GM12878 (cell line): Measurements from ENCODE around the gene SLC35B4. TPM values are rescaled to one million over a fixed set of nuclear protein-coding genes. Genes with fewer than 3 reads are reported as not detected.

Experiments
- CBX3 ChIP-seq: fragments of 200-600 bp; sonication (generic); IDR thresholded peaks from 2 replicates; pipeline ENCODE4 v1.6.1; 2016; ENCODE audit warnings: low read depth, borderline replicate concordance
- CHD1 ChIP-seq: IDR thresholded peaks from 2 replicates; pipeline ENCODE4 v1.6.1; 2012; ENCODE audit warnings: low read depth, low read length, improper control_type of control experiment
- HCFC1 ChIP-seq: fragments of 150-350 bp; IDR thresholded peaks from 2 replicates; pipeline ENCODE4 v1.6.1; 2014; ENCODE audit warnings: low read length
- IRF3 ChIP-seq: fragments of 450-650 bp; IDR thresholded peaks from 2 replicates; pipeline ENCODE4 v1.6.1; 2014; ENCODE audit warnings: mild to moderate bottlenecking
- MAX ChIP-seq: IDR thresholded peaks from 2 replicates; pipeline ENCODE4 v1.6.1; 2012; ENCODE audit warnings: low read depth, low read length, improper control_type of control experiment
- MYC ChIP-seq: IDR thresholded peaks from 2 replicates; pipeline ENCODE4 v1.6.1; 2011; ENCODE audit warnings: mild to moderate bottlenecking, low read length, moderate library complexity, inconsistent platforms; ENCODE audit not compliant: insufficient read depth, insufficient replicate concordance, insufficient read length, severe bottlenecking
- NBN ChIP-seq: fragments of 450-650 bp; IDR thresholded peaks from 2 replicates; pipeline ENCODE4 v1.6.1; 2016
- NFXL1 ChIP-seq: fragments of 450-650 bp; IDR thresholded peaks from 2 replicates; pipeline ENCODE4 v1.6.1; 2017; ENCODE audit warnings: antibody characterized with exemption, mild to moderate bottlenecking, borderline replicate concordance
- NR2C2 ChIP-seq: IDR thresholded peaks from 2 replicates; pipeline ENCODE4 v1.6.1; 2011; ENCODE audit warnings: borderline replicate concordance, low read depth; ENCODE audit not compliant: control insufficient read depth, insufficient read length
- PAX5 ChIP-seq: IDR thresholded peaks from 2 replicates; pipeline ENCODE4 v1.6.1; 2011; ENCODE audit warnings: low read depth, low read length, borderline replicate concordance
- POU2F2 ChIP-seq: IDR thresholded peaks from 3 replicates; pipeline ENCODE4 v1.6.1; 2011; ENCODE audit warnings: low read depth, mild to moderate bottlenecking, low read length, borderline replicate concordance
- PRDM15 ChIP-seq: fragments of 450-650 bp; formaldehyde crosslinking; IDR thresholded peaks from 2 replicates; pipeline ENCODE4 v1.4.0; 2020; ENCODE audit warnings: mild to moderate bottlenecking, moderate library complexity
- RAD21 ChIP-seq: IDR thresholded peaks from 2 replicates; pipeline ENCODE4 v1.6.1; 2011; ENCODE audit warnings: mild to moderate bottlenecking, low read depth, low read length, moderate library complexity; ENCODE audit not compliant: insufficient read depth
- SMAD5 ChIP-seq: IDR thresholded peaks from 2 replicates; pipeline ENCODE4 v1.6.1; 2016; ENCODE audit warnings: antibody characterized with exemption, low read depth
- SMARCA5 ChIP-seq: fragments of 450-650 bp; IDR thresholded peaks from 2 replicates; pipeline ENCODE4 v1.6.1; 2017; ENCODE audit warnings: mild to moderate bottlenecking
- STAT3 ChIP-seq: IDR thresholded peaks from 2 replicates; pipeline ENCODE4 v1.6.1; 2011; ENCODE audit warnings: low read depth, low read length, improper control_type of control experiment
- TCF7 ChIP-seq: IDR thresholded peaks from 2 replicates; pipeline ENCODE4 v1.6.1; 2014; ENCODE audit warnings: antibody characterized with exemption, borderline replicate concordance
- ZBTB40 ChIP-seq: fragments of 450-650 bp; IDR thresholded peaks from 2 replicates; pipeline ENCODE4 v1.6.1; 2016; ENCODE audit warnings: mild to moderate bottlenecking, moderate library complexity, borderline replicate concordance
- ZSCAN29 ChIP-seq: fragments of 450-650 bp; IDR thresholded peaks from 2 replicates; pipeline ENCODE4 v1.6.1; 2017; ENCODE audit warnings: mild to moderate bottlenecking, moderate library complexity
- polyA plus RNA-seq, 11 experiments: library from polyadenylated mRNA; depleted of rRNA in 4 of 11; unstranded in 6 of 11; stranded (reverse) in 5 of 11; fragments of >200 nt; fragmentation: Nextera tagmentation in 4 of 11; fragmentation: Illumina TruSeq in 1 of 11; extraction: Ambion mirVana in 4 of 11; extraction: Trizol in 1 of 11; gene quantifications; 1 replicate in 1 of 11; 2 replicates in 10 of 11; pipeline versions ENCODE4 v1.2.1 to v1.2.3, GENCODE V29; 2011 to 2016; ENCODE audit warnings: inconsistent platforms in 2 of 11, missing spikeins in 2 of 11, low read depth in 1 of 11
- total RNA-seq, 4 experiments: library from RNA; depleted of rRNA in 3 of 4; stranded (reverse); fragments of >200 nt in 3 of 4; fragmentation: Illumina TruSeq in 1 of 4; extraction: Trizol in 1 of 4; gene quantifications; 2 replicates each; pipeline versions ENCODE4 v1.2.1 to v1.2.3, GENCODE V29; 2013 to 2021
- TF ChIP-seq, protein P1 (sequence below): IDR thresholded peaks from 2 replicates; pipeline ENCODE4 v1.6.1; 2011; ENCODE audit warnings: borderline replicate concordance, low read depth, mild to moderate bottlenecking, moderate library complexity, mixed read lengths, low read length; ENCODE audit not compliant: insufficient read depth; ENCODE audit errors: extremely low read length

Gene SLC35B4
- total and polyA plus RNA-seq, 10 of the 15 experiments (the other 5 are each of a cell fraction or from before 2014, with no cell fraction given), result 3.6 to 23.9 (median 14.0) TPM

- TF ChIP-seq ZBTB40 (peak; percentile 90), POU2F2 (peak; percentile 27; the same call in 1 of the 3 replicates), ZSCAN29 (no peak), SMAD5 (no peak), PRDM15 (CRISPR knock-in tag) (no peak), NBN (peak; percentile 56; the same call in 1 of the 2 replicates), NR2C2 (no peak), MYC (no peak), CHD1 (no peak), STAT3 (no peak), IRF3 (peak; percentile 22; the same call in 1 of the 2 replicates), CBX3 (no peak), NFXL1 (no peak), RAD21 (no peak), HCFC1 (peak; percentile 99), MAX (no peak), SMARCA5 (0 out of 2 replicates have a peak, but pooled peaks have one; percentile 27), TCF7 (no peak), PAX5 (no peak)
- TF ChIP-seq, protein P1, sequence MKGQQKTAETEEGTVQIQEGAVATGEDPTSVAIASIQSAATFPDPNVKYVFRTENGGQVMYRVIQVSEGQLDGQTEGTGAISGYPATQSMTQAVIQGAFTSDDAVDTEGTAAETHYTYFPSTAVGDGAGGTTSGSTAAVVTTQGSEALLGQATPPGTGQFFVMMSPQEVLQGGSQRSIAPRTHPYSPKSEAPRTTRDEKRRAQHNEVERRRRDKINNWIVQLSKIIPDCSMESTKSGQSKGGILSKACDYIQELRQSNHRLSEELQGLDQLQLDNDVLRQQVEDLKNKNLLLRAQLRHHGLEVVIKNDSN, result peak; percentile 10
These were observed at the start of gene SLC35B4 (continued) for GRCh38 chr7:134316539-134317344.
